PC-3 (cell line): ENCODE results near the gene DOC2B.

ENCODE experiments used
- CTCF ChIP-seq: fragments of 300-600 bp; sonication (generic); conservative IDR thresholded peaks from 2 replicates; pipeline ENCODE4 v1.5.1; 2017; ENCODE audit warnings: antibody characterized with exemption, low read depth, mild to moderate bottlenecking, low read length
- EZH2 ChIP-seq: fragments of 300-600 bp; sonication (generic); IDR thresholded peaks from one replicate; pipeline ENCODE4 v1.6.1; 2017; ENCODE audit warnings: antibody characterized with exemption, mild to moderate bottlenecking, low read length; ENCODE audit not compliant: unreplicated experiment

GRCh38 chr17:199191-199604, 17.7 kb upstream of the DOC2B start:
- TF ChIP-seq CTCF (no peak), EZH2 (no peak)
